Fibroblast of the aortic adventitia (primary cell): ENCODE results near the gene ASPHD2. TPM values are rescaled to one million over a fixed set of nuclear protein-coding genes. Genes with fewer than 3 reads are reported as not detected.

ENCODE experiments used
- DNase-seq: peaks from one replicate; pipeline ENCODE4 v3.0.0-alpha.2; 2010; ENCODE audit warnings: low read depth
- H3K4me3 ChIP-seq: 2 replicates; pipeline ENCODE4 v1.5.1; 2011; ENCODE audit warnings: low read depth, mild to moderate bottlenecking, control low read depth, low read length, moderate library complexity
- CTCF ChIP-seq: IDR thresholded peaks from 2 replicates; pipeline ENCODE4 v1.5.1; 2011; ENCODE audit warnings: mild to moderate bottlenecking, low read length, control low read depth, inconsistent platforms; ENCODE audit not compliant: insufficient read depth
- total RNA-seq: library from RNA; depleted of rRNA; stranded (reverse); fragments of >200 nt; gene quantifications from 2 replicates; pipeline ENCODE4 v1.2.3, GENCODE V29; 2012; ENCODE audit warnings: low replicate concordance

Gene ASPHD2
- total RNA-seq, 1 donor: 4.2 TPM

DNA sequence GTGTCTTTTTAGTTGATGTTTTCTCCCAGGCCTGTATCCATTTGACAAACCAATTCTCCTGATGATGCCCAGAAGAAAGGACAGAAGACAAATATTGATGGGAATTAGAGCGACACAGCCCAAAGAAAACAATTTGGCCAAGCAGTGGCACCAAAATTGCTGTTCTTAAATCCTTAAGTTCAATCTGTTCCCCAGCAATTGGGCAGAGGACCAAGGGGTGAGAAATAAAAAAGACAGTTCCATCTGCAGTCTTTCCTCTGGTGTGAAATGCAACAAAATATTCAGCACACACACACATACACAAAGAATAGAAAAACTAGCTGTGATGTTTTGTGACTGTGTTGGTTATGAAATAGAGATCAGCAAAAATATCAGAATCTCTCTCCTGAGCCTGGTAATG, 38.0 kb upstream of the ASPHD2 start:
- H3K4me3 ChIP-seq: no peak overlapping the region
- DNase-seq: no peak
- TF ChIP-seq CTCF: no peak

- H3K4me3 ChIP-seq: no peak overlapping the region
- TF ChIP-seq CTCF: no peak
- DNase-seq: no peak
Observed at GRCh38 chr22:26391623-26392022, 37.4 kb upstream of the ASPHD2 start.

GRCh38 chr22:26393929-26394328, 35.1 kb upstream of the ASPHD2 start:
- DNase-seq: no peak
- no peak overlapping the region for H3K4me3 ChIP-seq
- peak; percentile 1 for TF ChIP-seq CTCF

DNA sequence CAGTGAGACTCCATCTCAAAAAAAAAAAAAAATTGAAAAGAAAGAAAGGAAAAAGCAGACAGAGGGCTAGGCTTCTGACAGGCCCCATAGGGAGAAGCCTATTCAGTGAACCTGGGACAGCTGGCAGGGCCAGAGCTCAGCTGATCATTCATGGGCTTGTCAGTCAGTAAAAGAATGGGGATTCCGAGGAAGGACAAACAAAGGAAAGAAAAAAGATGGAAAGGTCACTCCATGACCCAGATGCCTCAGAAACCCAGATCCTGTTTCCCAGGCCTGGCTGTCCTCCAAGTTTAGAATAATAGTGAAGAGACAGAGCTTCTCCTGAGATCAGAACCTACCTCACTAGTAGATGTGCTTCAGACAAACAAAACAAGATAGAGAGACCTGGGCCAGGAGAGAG, 34.3 kb upstream of the ASPHD2 start:
- no peak for DNase-seq
- TF ChIP-seq CTCF: no peak
- H3K4me3 ChIP-seq: no peak overlapping the region

DNA sequence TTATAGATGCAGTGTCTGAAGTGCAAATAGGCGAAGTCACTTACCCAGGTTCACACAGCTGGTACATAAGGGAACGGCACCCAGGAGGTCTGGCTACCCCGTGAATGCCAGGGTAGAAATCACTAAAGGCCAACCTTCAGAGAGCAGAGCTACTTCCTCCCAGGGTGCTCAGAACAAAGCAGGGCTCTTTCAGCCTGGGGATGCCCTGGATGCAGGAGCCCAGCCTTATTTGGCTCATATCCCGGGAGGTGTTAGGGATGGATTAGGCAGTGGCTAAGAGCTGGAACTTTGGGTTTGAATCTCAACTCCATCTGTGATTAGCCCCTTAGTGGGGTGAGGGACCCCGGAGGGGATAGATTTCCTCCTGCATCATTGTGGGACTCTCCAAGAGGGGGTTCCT, 33.1 kb upstream of the ASPHD2 start:
- DNase-seq: no peak
- TF ChIP-seq CTCF: no peak

DNA sequence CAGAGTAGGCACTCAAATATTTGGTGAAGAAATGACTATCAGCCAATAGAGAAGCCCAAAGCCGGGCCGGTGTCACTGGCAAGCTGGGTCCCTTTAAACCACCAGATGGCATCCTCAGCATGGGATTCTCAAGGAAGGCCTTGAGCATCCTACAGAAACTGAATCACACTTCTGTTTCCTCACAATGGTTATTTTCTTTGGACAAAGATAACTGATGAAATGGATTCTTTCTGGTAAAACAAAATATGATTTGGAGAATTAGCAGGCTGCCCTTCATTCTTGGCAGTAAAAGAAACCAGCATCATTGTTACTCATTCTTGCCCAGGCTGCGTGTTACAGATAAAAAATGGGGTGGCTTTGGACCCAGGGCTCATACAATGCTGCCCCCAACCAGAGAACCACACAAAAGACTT, 30.3 kb upstream of the ASPHD2 start:
- peak; percentile 87 for TF ChIP-seq CTCF

More for the DNA sequence above, 33.1 kb upstream of the ASPHD2 start:
- H3K4me3 ChIP-seq: no peak overlapping the region

DNA sequence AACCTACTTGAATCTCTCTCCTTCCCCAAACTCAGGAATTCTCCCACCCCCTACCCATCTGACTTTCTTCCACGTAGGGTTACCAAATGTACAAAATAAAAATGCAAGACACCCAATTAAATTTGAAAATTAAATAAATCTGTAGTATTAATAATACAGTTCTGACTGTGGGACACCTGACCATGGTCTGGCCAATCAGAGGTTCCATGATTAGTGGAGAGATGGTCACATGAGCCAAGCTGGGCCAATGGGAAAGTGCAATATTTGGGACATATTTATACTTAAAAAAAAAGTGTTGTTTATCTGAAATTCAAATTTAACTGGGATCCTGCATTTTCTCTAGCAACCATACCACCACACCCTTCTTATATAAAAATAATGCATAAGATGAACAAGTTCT, 29.8 kb upstream of the ASPHD2 start:
- H3K4me3 ChIP-seq: no peak overlapping the region
- DNase-seq: peak; percentile 42
- TF ChIP-seq CTCF: no peak

More for the DNA sequence above, 30.3 kb upstream of the ASPHD2 start:
- H3K4me3 ChIP-seq: no peak overlapping the region
- DNase-seq: peak; percentile 93
